ENCODE results near the gene CNNM3.

- TF ChIP-seq CTCF (IDR thresholded peaks at IDR 0.05; ENCODE audit: poor library complexity) (no peak), EZH2phosphoT487 (IDR thresholded peaks at IDR 0.05; ENCODE audit: low read depth, severe bottlenecking, unreplicated experiment) (no peak), EZH2 (IDR thresholded peaks at IDR 0.05; ENCODE audit: borderline replicate concordance) (no peak)
Measured at GRCh38 chr2:96832754-96833507, 16.9 kb downstream of the CNNM3 start.

All from hepatocyte (in vitro differentiated cells).